SK-N-SH (cell line): Measurements from ENCODE around the gene ROPN1L. TPM values are rescaled to one million over a fixed set of nuclear protein-coding genes. Genes with fewer than 3 reads are reported as not detected.

Source experiments
- CTCF ChIA-PET: fragments of 300-600, 350-600 bp; formaldehyde crosslinking; extraction: SDS; loops from one replicate; lab custom pipeline; 2021; lab: Yijun Ruan, JAX
- POLR2A ChIA-PET: fragments of 350-600 bp; sonication (Branson Sonifier 250); formaldehyde crosslinking; extraction: SDS; loops from one replicate; lab custom pipeline; 2020; ENCODE audit warnings: antibody characterized with exemption, inconsistent platforms; lab: Yijun Ruan, JAX
- DNase-seq: peaks from one replicate; pipeline ENCODE4 v3.0.0; 2012
- H2AFZ ChIP-seq: fragments of 200-600 bp; sonication (generic); 2 replicates; pipeline ENCODE4 v1.8.1; 2016; ENCODE audit warnings: antibody characterized with exemption, mild to moderate bottlenecking, low read depth
- H3F3A ChIP-seq: fragments of 200-600 bp; sonication (generic); replicated peaks from 2 replicates; pipeline ENCODE3; 2016; ENCODE audit warnings: antibody characterized with exemption, mild to moderate bottlenecking; ENCODE audit not compliant: insufficient read depth
- H3K27ac ChIP-seq, 2 experiments: fragments of 200-500 bp in 1 of 2; fragments of 200-600 bp in 1 of 2; sonication (Bioruptor generic) in 1 of 2; sonication (generic), shearing (Covaris generic) in 1 of 2; 2 replicates each; pipeline versions ENCODE4 v1.5.1 to v1.6.1; 2014 to 2016; ENCODE audit warnings: low read depth in 2 of 2, inconsistent platforms in 1 of 2, low read length in 1 of 2, mild to moderate bottlenecking in 1 of 2, mixed read lengths in 1 of 2
- H3K27me3 ChIP-seq: fragments of 200-600 bp; sonication (generic), shearing (Covaris generic); 2 replicates; pipeline ENCODE4 v1.6.1; 2016; ENCODE audit warnings: mixed run types; ENCODE audit not compliant: insufficient read depth
- H3K36me3 ChIP-seq, 2 experiments: fragments of 200-500 bp in 1 of 2; fragments of 200-600 bp in 1 of 2; sonication (Bioruptor generic) in 1 of 2; sonication (generic) in 1 of 2; replicated peaks in 1 of 2; 2 replicates each; pipeline versions ENCODE3 to v1.5.1; 2014 to 2016; ENCODE audit warnings: low read length in 1 of 2, mild to moderate bottlenecking in 1 of 2; ENCODE audit not compliant: insufficient read depth in 2 of 2, control insufficient read depth in 1 of 2
- H3K4me1 ChIP-seq, 2 experiments: fragments of 200-500 bp in 1 of 2; fragments of 200-600 bp in 1 of 2; sonication (Bioruptor generic) in 1 of 2; sonication (generic), shearing (Covaris generic) in 1 of 2; 2 replicates each; pipeline versions ENCODE4 v1.5.1 to v1.6.1; 2014 to 2016; ENCODE audit warnings: low read depth in 1 of 2, low read length in 1 of 2, mixed run types in 1 of 2; ENCODE audit not compliant: insufficient read depth in 2 of 2, control insufficient read depth in 1 of 2
- H3K4me2 ChIP-seq: fragments of 200-600 bp; sonication (generic), shearing (Covaris generic); 2 replicates; pipeline ENCODE4 v1.6.1; 2017; ENCODE audit warnings: mixed run types
- H3K4me3 ChIP-seq, 2 experiments: fragments of 200-500 bp in 1 of 2; fragments of 200-600 bp in 1 of 2; sonication (Bioruptor generic) in 1 of 2; sonication (generic), shearing (Covaris generic) in 1 of 2; 2 replicates each; pipeline versions ENCODE4 v1.5.1 to v1.8.1; 2014 to 2016; ENCODE audit warnings: low read depth in 2 of 2, inconsistent platforms in 1 of 2, low read length in 1 of 2, mild to moderate bottlenecking in 1 of 2, mixed read lengths in 1 of 2, moderate library complexity in 1 of 2
- H3K79me2 ChIP-seq: fragments of 200-600 bp; sonication (generic); 2 replicates; pipeline ENCODE4 v1.8.1; 2017; ENCODE audit warnings: mild to moderate bottlenecking; ENCODE audit not compliant: insufficient read depth
- H3K9ac ChIP-seq: fragments of 200-600 bp; sonication (generic); 2 replicates; pipeline ENCODE4 v1.6.1; 2017; ENCODE audit warnings: mixed run types
- H3K9me2 ChIP-seq: fragments of 200-600 bp; sonication (generic); 2 replicates; pipeline ENCODE4 v1.6.1; 2017; ENCODE audit warnings: mixed run types
- H3K9me3 ChIP-seq: fragments of 200-600 bp; sonication (generic); 2 replicates; pipeline ENCODE4 v1.6.1; 2017; ENCODE audit warnings: mixed run types, mild to moderate bottlenecking, moderate library complexity
- H4K20me1 ChIP-seq: fragments of 200-600 bp; sonication (generic); 2 replicates; pipeline ENCODE4 v1.6.1; 2017; ENCODE audit warnings: mild to moderate bottlenecking, mixed run types; ENCODE audit not compliant: insufficient read depth
- MXI1 ChIP-seq: IDR thresholded peaks from 2 replicates; pipeline ENCODE4 v1.6.1; 2012; ENCODE audit warnings: mild to moderate bottlenecking, low read depth, low read length, improper control_type of control experiment
- NRF1 ChIP-seq: IDR thresholded peaks from 2 replicates; pipeline ENCODE4 v1.6.1; 2012; ENCODE audit warnings: low read depth, mild to moderate bottlenecking, low read length
- POLR2AphosphoS5 ChIP-seq: IDR thresholded peaks from 2 replicates; pipeline ENCODE4 v1.6.1; 2012; ENCODE audit warnings: low read depth, low read length
- SIN3A ChIP-seq: IDR thresholded peaks from 2 replicates; pipeline ENCODE4 v1.6.1; 2012; ENCODE audit warnings: low read depth, mild to moderate bottlenecking, low read length, moderate library complexity, borderline replicate concordance
- TAF1 ChIP-seq: IDR thresholded peaks from 2 replicates; pipeline ENCODE4 v1.6.1; 2012; ENCODE audit warnings: low read depth, mild to moderate bottlenecking, low read length, moderate library complexity, borderline replicate concordance
- TEAD4 ChIP-seq: IDR thresholded peaks from 2 replicates; pipeline ENCODE4 v1.4.0; 2012; ENCODE audit warnings: mild to moderate bottlenecking, borderline replicate concordance; ENCODE audit not compliant: insufficient read depth
- WGBS: methylation state at CpG from one replicate; pipeline ENCODE4 v1.1.6; 2017; ENCODE audit warnings: low lambda C conversion rate; 5-methylcytosine and 5-hydroxymethylcytosine counted together
- polyA plus RNA-seq, 3 experiments: library from polyadenylated mRNA; depleted of rRNA; stranded (reverse); fragments of >200 nt; gene quantifications; 2 replicates each; pipeline ENCODE4 v1.2.3, GENCODE V29; 2012
- TF ChIP-seq, protein P1 (sequence below): IDR thresholded peaks from 2 replicates; pipeline ENCODE4; 2012
- TF ChIP-seq, protein P2 (sequence below): fragments of 150-350 bp; IDR thresholded peaks from 2 replicates; pipeline ENCODE4 v1.6.1; 2017; ENCODE audit warnings: antibody characterized with exemption, low read length, low read depth, borderline replicate concordance
- TF ChIP-seq, protein P3 (sequence below): IDR thresholded peaks from 2 replicates; pipeline ENCODE4 v1.4.0; 2012; ENCODE audit warnings: low read depth, borderline replicate concordance
- TF ChIP-seq, protein P4 (sequence below): IDR thresholded peaks from 2 replicates; pipeline ENCODE4 v1.4.0; 2012; ENCODE audit warnings: low read depth

Gene ROPN1L
- polyA plus RNA-seq (2012; rRNA removed): 0.31 and 0.58 TPM in 2 replicates
- polyA plus RNA-seq (2012; cell fraction: cytosol; rRNA removed): 0.39 and 0.45 TPM in 2 replicates
- polyA plus RNA-seq (2012; cell fraction: nucleus; rRNA removed): 0.53 and 0.70 TPM in 2 replicates

DNA sequence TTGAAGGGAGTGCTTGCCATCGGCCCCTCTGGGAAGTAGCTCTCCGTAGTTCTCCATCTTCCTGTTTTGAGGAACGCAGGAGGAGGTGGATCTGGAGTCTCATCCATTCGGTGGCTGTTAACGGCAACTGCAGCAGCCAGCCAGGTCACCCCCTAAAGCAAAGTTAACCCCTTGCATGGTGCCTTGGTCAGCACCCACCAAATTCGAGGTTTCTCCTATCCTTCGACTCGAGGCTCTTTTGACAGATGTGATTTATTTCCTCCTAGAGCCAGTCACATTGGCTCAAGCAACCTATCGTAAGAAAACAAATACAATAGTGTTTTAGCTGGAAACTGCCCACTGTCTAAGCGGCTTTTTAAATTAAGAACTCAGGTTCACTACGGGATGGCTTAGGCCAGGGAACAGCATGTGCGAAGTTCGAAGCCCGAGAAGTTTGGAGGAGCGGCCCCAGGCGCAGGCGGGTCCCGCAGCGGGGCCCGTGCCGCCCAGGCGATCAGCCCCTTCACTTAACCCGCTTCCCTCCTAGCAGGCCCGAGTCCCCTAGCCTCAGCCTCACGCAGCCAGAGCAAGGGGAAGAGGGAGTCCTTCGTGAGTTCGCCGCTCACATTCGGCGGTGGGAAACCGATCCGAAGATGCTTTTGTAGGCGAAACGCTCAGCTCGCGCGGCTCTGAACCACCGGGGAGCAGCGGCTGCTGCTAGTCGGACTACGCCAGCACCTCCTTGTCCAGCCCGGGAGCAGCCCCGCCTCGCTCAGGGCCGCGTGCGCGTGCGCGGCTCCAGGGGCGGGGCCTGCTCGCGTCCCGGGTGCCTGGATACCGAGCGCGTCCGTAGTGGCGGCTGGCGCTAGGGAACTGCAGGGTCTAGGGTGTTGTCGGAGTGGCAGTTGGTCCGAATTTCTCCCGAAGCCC, at the start of gene ROPN1L:
TSS of gene ROPN1L (plus strand) at position 797 of the 909 bp plus-strand sequence. CDS start 289 bp downstream, outside the sequence.
- peak; percentile 99 for DNase-seq
- Histone ChIP-seq H2AFZ (peak within 1 kb of the TSS; percentile 74; the same call in 1 of the 2 replicates), H3K4me3 (peak within 1 kb of the TSS; percentile 63 to 72), H3K27me3 (no peaks in the 10 kb centered on the region), H3K79me2 (no peaks in the 10 kb centered on the region), H3F3A (peaks cover 29% of the 10 kb centered on the region), H3K9me2 (no peaks in the 10 kb centered on the region), H3K9ac (peak within 1 kb of the TSS; percentile 73)
- 6% methylated on average over 21 of the region's 63 CpGs for WGBS
- TF ChIP-seq TEAD4: no peak
- TF ChIP-seq, protein P1, sequence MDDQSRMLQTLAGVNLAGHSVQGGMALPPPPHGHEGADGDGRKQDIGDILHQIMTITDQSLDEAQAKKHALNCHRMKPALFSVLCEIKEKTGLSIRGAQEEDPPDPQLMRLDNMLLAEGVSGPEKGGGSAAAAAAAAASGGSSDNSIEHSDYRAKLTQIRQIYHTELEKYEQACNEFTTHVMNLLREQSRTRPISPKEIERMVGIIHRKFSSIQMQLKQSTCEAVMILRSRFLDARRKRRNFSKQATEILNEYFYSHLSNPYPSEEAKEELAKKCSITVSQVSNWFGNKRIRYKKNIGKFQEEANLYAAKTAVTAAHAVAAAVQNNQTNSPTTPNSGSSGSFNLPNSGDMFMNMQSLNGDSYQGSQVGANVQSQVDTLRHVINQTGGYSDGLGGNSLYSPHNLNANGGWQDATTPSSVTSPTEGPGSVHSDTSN: peak; percentile 70
- peak; percentile 93 for TF ChIP-seq NRF1
- TF ChIP-seq MXI1: peak; percentile 90
- peak; percentile 79 for TF ChIP-seq POLR2AphosphoS5
- 0 out of 2 replicates have a peak, but pooled peaks have one; percentile 42 for TF ChIP-seq SIN3A
- TF ChIP-seq TAF1: peak; percentile 49; the same call in 1 of the 2 replicates
- TF ChIP-seq, protein P2, sequence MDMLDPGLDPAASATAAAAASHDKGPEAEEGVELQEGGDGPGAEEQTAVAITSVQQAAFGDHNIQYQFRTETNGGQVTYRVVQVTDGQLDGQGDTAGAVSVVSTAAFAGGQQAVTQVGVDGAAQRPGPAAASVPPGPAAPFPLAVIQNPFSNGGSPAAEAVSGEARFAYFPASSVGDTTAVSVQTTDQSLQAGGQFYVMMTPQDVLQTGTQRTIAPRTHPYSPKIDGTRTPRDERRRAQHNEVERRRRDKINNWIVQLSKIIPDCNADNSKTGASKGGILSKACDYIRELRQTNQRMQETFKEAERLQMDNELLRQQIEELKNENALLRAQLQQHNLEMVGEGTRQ: no peak
- TF ChIP-seq, protein P3, sequence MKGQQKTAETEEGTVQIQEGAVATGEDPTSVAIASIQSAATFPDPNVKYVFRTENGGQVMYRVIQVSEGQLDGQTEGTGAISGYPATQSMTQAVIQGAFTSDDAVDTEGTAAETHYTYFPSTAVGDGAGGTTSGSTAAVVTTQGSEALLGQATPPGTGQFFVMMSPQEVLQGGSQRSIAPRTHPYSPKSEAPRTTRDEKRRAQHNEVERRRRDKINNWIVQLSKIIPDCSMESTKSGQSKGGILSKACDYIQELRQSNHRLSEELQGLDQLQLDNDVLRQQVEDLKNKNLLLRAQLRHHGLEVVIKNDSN: no peak
- TF ChIP-seq, protein P4, sequence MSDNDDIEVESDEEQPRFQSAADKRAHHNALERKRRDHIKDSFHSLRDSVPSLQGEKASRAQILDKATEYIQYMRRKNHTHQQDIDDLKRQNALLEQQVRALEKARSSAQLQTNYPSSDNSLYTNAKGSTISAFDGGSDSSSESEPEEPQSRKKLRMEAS: peak; percentile 80
- TF ChIP-seq, all 33 proteins: peak for 7
- POLR2A ChIA-PET: interaction anchor here (0.8 to 3.1 kb wide), 2 partner anchors 18 to 158 kb away, joined by 3 to 9 read pairs; no protein-coding TSS in a partner anchor
- Histone ChIP-seq H4K20me1 (no peaks in the 10 kb centered on the region), H3K9me3 (no peaks in the 10 kb centered on the region), H3K4me1 (peaks cover 0 to 8% of the 10 kb centered on the region in 2 experiments; a peak in 1 of 4 replicates), H3K4me2 (peak within 1 kb of the TSS; percentile 86), H3K27ac (peak within 1 kb of the TSS; percentile 70 to 84), H3K36me3 (peaks cover 20 to 30% of the 10 kb centered on the region in 2 experiments)
- CTCF ChIA-PET: interaction anchor here (0.8 to 6.0 kb wide), 7 partner anchors 11 to 186 kb away, joined by 3 to 45 read pairs (median 9); no protein-coding TSS in a partner anchor
